ENCODE measurements around the gene SMAD6.
"Not testable (repeated sequence)": the region's sequence is repeated elsewhere in the genome, so short reads cannot be mapped to it uniquely, and the experiment has no call there.

The SMAD6 gene

GRCh38 chr15:66827698-66828055 lies 125.6 kb downstream of the SMAD6 start:
- TF ChIP-seq CTCF (IDR thresholded peaks at IDR 0.05; ENCODE audit: low read depth, low read length), result no peak

GRCh38 chr15:66828817-66829541 lies 126.9 kb downstream of the SMAD6 start:
- DNase-seq; H3K4me3 ChIP-seq (ENCODE audit: low read depth, low read length); H3K27me3 ChIP-seq (ENCODE audit: insufficient read depth, low read depth, severe bottlenecking); H3K9me3 ChIP-seq (ENCODE audit: severe bottlenecking); H3K36me3 ChIP-seq; H3K27ac ChIP-seq: not testable (repeated sequence)

More at GRCh38 chr15:66827698-66828055, 125.6 kb downstream of the SMAD6 start:
- no peak overlapping the region for H3K4me3 ChIP-seq (ENCODE audit: low read depth, low read length)
- H3K36me3 ChIP-seq, result no peaks in the 10 kb centered on the region
- no peak overlapping the region for H3K27ac ChIP-seq
- no peaks in the 10 kb centered on the region for H3K9me3 ChIP-seq (ENCODE audit: severe bottlenecking)
- no peak for DNase-seq
- no peaks in the 10 kb centered on the region for H3K27me3 ChIP-seq (ENCODE audit: insufficient read depth, low read depth, severe bottlenecking)

- no peak for DNase-seq
- no peak for TF ChIP-seq CTCF (IDR thresholded peaks at IDR 0.05; ENCODE audit: low read depth, low read length)
- Histone ChIP-seq H3K27me3 (ENCODE audit: insufficient read depth, low read depth, severe bottlenecking) (no peaks in the 10 kb centered on the region), H3K9me3 (ENCODE audit: severe bottlenecking) (no peaks in the 10 kb centered on the region), H3K4me3 (ENCODE audit: low read depth, low read length) (no peak overlapping the region), H3K36me3 (no peaks in the 10 kb centered on the region), H3K27ac (no peak overlapping the region)
Measured at GRCh38 chr15:66829551-66830121, 127.6 kb downstream of the SMAD6 start.

GRCh38 chr15:66830358-66830757 lies 128.3 kb downstream of the SMAD6 start:
- TF ChIP-seq CTCF (IDR thresholded peaks at IDR 0.05; ENCODE audit: low read depth, low read length), result no peak
- Histone ChIP-seq H3K36me3 (no peaks in the 10 kb centered on the region), H3K27me3 (ENCODE audit: insufficient read depth, low read depth, severe bottlenecking) (no peaks in the 10 kb centered on the region), H3K9me3 (ENCODE audit: severe bottlenecking) (no peaks in the 10 kb centered on the region), H3K27ac (no peak overlapping the region), H3K4me3 (ENCODE audit: low read depth, low read length) (no peak overlapping the region)
- no peak for DNase-seq

- no peak for DNase-seq
- Histone ChIP-seq H3K9me3 (ENCODE audit: severe bottlenecking) (no peaks in the 10 kb centered on the region), H3K27me3 (ENCODE audit: insufficient read depth, low read depth, severe bottlenecking) (no peaks in the 10 kb centered on the region), H3K36me3 (no peaks in the 10 kb centered on the region), H3K27ac (no peak overlapping the region), H3K4me3 (ENCODE audit: low read depth, low read length) (no peak overlapping the region)
- TF ChIP-seq CTCF (IDR thresholded peaks at IDR 0.05; ENCODE audit: low read depth, low read length), result no peak
Measured at GRCh38 chr15:66830823-66831222, 128.8 kb downstream of the SMAD6 start.

GRCh38 chr15:66831289-66831688 lies 129.3 kb downstream of the SMAD6 start:
- no peak overlapping the region for H3K27ac ChIP-seq

More at GRCh38 chr15:66831289-66831688, 129.3 kb downstream of the SMAD6 start:
- no peak overlapping the region for H3K4me3 ChIP-seq (ENCODE audit: low read depth, low read length)
- DNase-seq, result no peak
- TF ChIP-seq CTCF (IDR thresholded peaks at IDR 0.05; ENCODE audit: low read depth, low read length), result no peak
- H3K9me3 ChIP-seq (ENCODE audit: severe bottlenecking), result no peaks in the 10 kb centered on the region
- no peaks in the 10 kb centered on the region for H3K36me3 ChIP-seq
- no peaks in the 10 kb centered on the region for H3K27me3 ChIP-seq (ENCODE audit: insufficient read depth, low read depth, severe bottlenecking)
